MM.1S (cell line): ENCODE results near the gene CCDC154.

Source experiments
- CTCF ChIP-seq: fragments of 300-600 bp; sonication (generic); IDR thresholded peaks from 2 replicates; pipeline ENCODE4 v1.5.1; 2016; ENCODE audit warnings: antibody characterized with exemption, low read length, mixed read lengths
- EZH2phosphoT487 ChIP-seq: fragments of 300-600 bp; sonication (generic); IDR thresholded peaks from 2 replicates; pipeline ENCODE4 v1.6.1; 2018; ENCODE audit warnings: antibody characterized with exemption, low read length

GRCh38 chr16:1403036-1403435 is 41.3 kb downstream of the CCDC154 start:
- TF ChIP-seq CTCF (no peak), EZH2phosphoT487 (no peak)
